Activated CD4-positive, alpha-beta T cell treated with anti-CD3 and anti-CD28 coated beads, Interleukin-2, amount 50 U/mL, for 16 hours (primary cell): ENCODE data around the gene RXFP4.

Experiments used
- DNase-seq: peaks from one replicate; pipeline ENCODE4 v3.0.0-alpha.2; 2020

Gene RXFP4

GRCh38 chr1:155961937-155962336, 20.5 kb downstream of the RXFP4 start:
- DNase-seq: peak; percentile 40

GRCh38 chr1:155962599-155963211, 21.3 kb downstream of the RXFP4 start:
- no peak for DNase-seq

- no peak for DNase-seq
Observed at GRCh38 chr1:155964193-155964592, 22.8 kb downstream of the RXFP4 start.

- no peak for DNase-seq
Observed at GRCh38 chr1:155966135-155966534, 24.7 kb downstream of the RXFP4 start.

GRCh38 chr1:155966750-155967149, 25.3 kb downstream of the RXFP4 start:
- no peak for DNase-seq

- DNase-seq: no peak
Observed at GRCh38 chr1:155967341-155968050, 26.1 kb downstream of the RXFP4 start.

- no peak for DNase-seq
Observed at GRCh38 chr1:155968051-155968400, 26.6 kb downstream of the RXFP4 start.

- no peak for DNase-seq
Observed at GRCh38 chr1:155968670-155969069, 27.2 kb downstream of the RXFP4 start.

- DNase-seq: no peak
Observed at GRCh38 chr1:155969377-155969791, 27.9 kb downstream of the RXFP4 start.

- DNase-seq: peak; percentile 39
Observed at GRCh38 chr1:155970531-155971167, 29.2 kb downstream of the RXFP4 start.

- DNase-seq: no peak
Observed at GRCh38 chr1:155971910-155972809, 30.7 kb downstream of the RXFP4 start.

GRCh38 chr1:155973723-155974122, 32.3 kb downstream of the RXFP4 start:
- DNase-seq: no peak

GRCh38 chr1:155974208-155975115, 33.0 kb downstream of the RXFP4 start:
- no peak for DNase-seq

GRCh38 chr1:155975375-155976061, 34.1 kb downstream of the RXFP4 start:
- DNase-seq: no peak

- peak; percentile 56 for DNase-seq
Observed at GRCh38 chr1:155976062-155976912, 34.8 kb downstream of the RXFP4 start.

- peak; percentile 18 for DNase-seq
Observed at GRCh38 chr1:155976913-155977689, 35.7 kb downstream of the RXFP4 start.

- peak; percentile 31 for DNase-seq
Observed at GRCh38 chr1:155977690-155978324, 36.4 kb downstream of the RXFP4 start.

GRCh38 chr1:155978325-155978972, 37.0 kb downstream of the RXFP4 start, which contains the start of gene ARHGEF2:
ARHGEF2 (minus strand) TSS chr1:155978547; CDS start chr1:155978427, 120 bp downstream.
- DNase-seq: peak; percentile 89
